Measurements from ENCODE around the gene ULBP3. TPM values are rescaled to one million over a fixed set of nuclear protein-coding genes. Genes with fewer than 3 reads are reported as not detected.

Gene ULBP3
- total RNA-seq, 1 donor from 2014 or later, result 12.4 TPM

GRCh38 chr6:150038202-150039062 lies 30.5 kb downstream of the ULBP3 start:
- Mint-ChIP-seq H3K36me3 (peaks cover 5% of the 10 kb centered on the region), H3K4me1 (ENCODE audit: unreplicated experiment) (peaks cover 6% of the 10 kb centered on the region), H3K9me3 (no peaks in the 10 kb centered on the region), H3K27me3 (peaks cover 99% of the 10 kb centered on the region), H3K4me3 (peak overlapping the region; percentile 67), H3K27ac (no peak overlapping the region)
- no peak for TF ChIP-seq CTCF (conservative IDR thresholded peaks at IDR 0.05)
- no peak for DNase-seq (ENCODE audit: extremely low spot score, unreplicated experiment)

GRCh38 chr6:150037526-150038201 lies 31.3 kb downstream of the ULBP3 start:
- H3K4me3 Mint-ChIP-seq, result peak overlapping the region; percentile 62
- H3K27ac Mint-ChIP-seq, result no peak overlapping the region
- H3K27me3 Mint-ChIP-seq, result peaks cover 99% of the 10 kb centered on the region
- no peak for TF ChIP-seq CTCF (conservative IDR thresholded peaks at IDR 0.05)
- peaks cover 6% of the 10 kb centered on the region for H3K4me1 Mint-ChIP-seq (ENCODE audit: unreplicated experiment)
- H3K9me3 Mint-ChIP-seq, result no peaks in the 10 kb centered on the region
- DNase-seq (ENCODE audit: extremely low spot score, unreplicated experiment), result no peak
- peaks cover 5% of the 10 kb centered on the region for H3K36me3 Mint-ChIP-seq

- H3K36me3 Mint-ChIP-seq, result peaks cover 5% of the 10 kb centered on the region
- no peak for TF ChIP-seq CTCF (conservative IDR thresholded peaks at IDR 0.05)
- H3K27me3 Mint-ChIP-seq, result peaks cover 95% of the 10 kb centered on the region
- H3K4me3 Mint-ChIP-seq, result no peak overlapping the region
- H3K27ac Mint-ChIP-seq, result no peak overlapping the region
- H3K4me1 Mint-ChIP-seq (ENCODE audit: unreplicated experiment), result peaks cover 6% of the 10 kb centered on the region
- H3K9me3 Mint-ChIP-seq, result no peaks in the 10 kb centered on the region
- no peak for DNase-seq (ENCODE audit: extremely low spot score, unreplicated experiment)
Measured at GRCh38 chr6:150036081-150036480, 32.8 kb downstream of the ULBP3 start.

- no peaks in the 10 kb centered on the region for H3K9me3 Mint-ChIP-seq
- no peak overlapping the region for H3K4me3 Mint-ChIP-seq
- peaks cover 5% of the 10 kb centered on the region for H3K36me3 Mint-ChIP-seq
- no peak overlapping the region for H3K27ac Mint-ChIP-seq
- DNase-seq (ENCODE audit: extremely low spot score, unreplicated experiment), result no peak
- H3K4me1 Mint-ChIP-seq (ENCODE audit: unreplicated experiment), result peaks cover 6% of the 10 kb centered on the region
- TF ChIP-seq CTCF (conservative IDR thresholded peaks at IDR 0.05), result no peak
- peaks cover 92% of the 10 kb centered on the region for H3K27me3 Mint-ChIP-seq
Measured at GRCh38 chr6:150033207-150033771, 35.6 kb downstream of the ULBP3 start.

GRCh38 chr6:150032598-150032997 lies 36.3 kb downstream of the ULBP3 start:
- Mint-ChIP-seq H3K4me3 (no peak overlapping the region), H3K27ac (no peak overlapping the region), H3K27me3 (peaks cover 92% of the 10 kb centered on the region), H3K4me1 (ENCODE audit: unreplicated experiment) (peaks cover 6% of the 10 kb centered on the region), H3K36me3 (peaks cover 5% of the 10 kb centered on the region), H3K9me3 (no peaks in the 10 kb centered on the region)
- no peak for TF ChIP-seq CTCF (conservative IDR thresholded peaks at IDR 0.05)
- no peak for DNase-seq (ENCODE audit: extremely low spot score, unreplicated experiment)

Measured in type B pancreatic cell (in vitro differentiated cells).